ENCODE data around the gene KHDC4.

Gene KHDC4

DNA sequence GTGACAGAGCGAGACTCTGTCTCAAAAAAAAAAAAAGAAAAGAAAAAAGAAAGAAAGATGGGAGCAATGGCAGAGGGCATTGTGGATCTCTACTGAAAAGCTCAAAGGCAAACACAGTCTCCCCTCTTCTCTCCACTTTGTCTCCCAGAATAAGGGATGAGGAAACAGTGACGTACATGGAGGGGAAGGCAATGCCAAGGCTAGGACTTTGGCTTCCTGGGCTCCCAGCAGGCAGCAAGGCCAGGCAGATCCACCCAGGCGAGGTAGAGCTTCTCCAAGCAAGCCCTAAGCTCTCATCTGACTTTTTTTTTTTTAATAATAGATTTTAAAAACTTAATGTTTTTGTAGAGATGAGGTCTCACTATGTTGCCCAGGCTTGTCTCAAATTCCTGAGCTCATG is 39.5 kb upstream of the KHDC4 start:
- no peak for TF ChIP-seq CTCF (conservative IDR thresholded peaks at IDR 0.05)
- no peak overlapping the region for H3K27ac ChIP-seq

- no peak overlapping the region for H3K27ac ChIP-seq
Measured at GRCh38 chr1:155971910-155972809, 37.9 kb upstream of the KHDC4 start.

GRCh38 chr1:155970531-155971167 is 36.4 kb upstream of the KHDC4 start:
- no peak overlapping the region for H3K27ac ChIP-seq
- no peak for TF ChIP-seq CTCF (conservative IDR thresholded peaks at IDR 0.05)

More at GRCh38 chr1:155971910-155972809, 37.9 kb upstream of the KHDC4 start:
- TF ChIP-seq CTCF (conservative IDR thresholded peaks at IDR 0.05), result no peak

DNA sequence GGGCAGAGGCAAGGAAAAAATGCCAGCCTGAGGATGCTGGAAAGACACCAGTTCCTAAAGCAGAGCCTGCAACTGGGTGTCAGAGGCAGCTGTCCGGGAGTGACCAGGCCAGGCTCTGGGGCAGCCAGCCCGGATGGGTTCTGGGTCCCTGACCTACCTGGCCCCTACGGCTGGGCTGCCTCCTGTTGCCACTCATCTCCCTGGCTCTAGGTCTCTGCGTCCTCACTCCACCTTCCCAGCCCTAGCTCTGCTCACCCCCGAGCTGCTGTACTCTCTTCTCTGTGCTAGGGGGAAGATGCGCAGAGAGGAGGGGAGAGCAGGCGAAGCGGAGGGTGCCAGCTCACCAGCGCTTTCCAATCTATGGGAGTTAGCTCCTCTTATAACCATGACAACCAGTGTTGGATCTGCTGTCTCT is 35.2 kb upstream of the KHDC4 start:
- no peak overlapping the region for H3K27ac ChIP-seq

DNA sequence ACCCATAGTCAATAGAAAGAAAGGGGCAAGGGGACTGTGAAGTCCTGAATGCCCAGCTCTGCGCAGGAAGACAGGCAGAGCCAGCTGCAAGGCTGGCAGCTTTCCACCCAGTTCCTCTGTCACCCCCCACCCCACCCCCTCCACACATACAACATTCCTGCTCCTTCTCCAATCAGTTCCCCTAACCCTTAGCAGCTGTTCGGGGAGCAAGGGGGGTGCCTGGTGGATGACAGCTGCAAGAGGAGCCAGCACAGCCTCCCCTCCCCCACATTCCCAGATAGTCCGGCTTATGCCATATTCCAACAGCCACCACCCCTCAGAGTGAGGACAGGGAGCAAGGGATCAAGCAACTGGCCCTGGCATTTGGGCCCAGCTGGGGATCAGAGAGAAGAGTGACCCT is 34.5 kb upstream of the KHDC4 start:
- no peak for TF ChIP-seq CTCF (conservative IDR thresholded peaks at IDR 0.05)
- H3K27ac ChIP-seq, result no peak overlapping the region

More for the DNA sequence above, 35.2 kb upstream of the KHDC4 start:
- TF ChIP-seq CTCF (conservative IDR thresholded peaks at IDR 0.05), result no peak

GRCh38 chr1:155968051-155968400 is 33.8 kb upstream of the KHDC4 start:
- no peak overlapping the region for H3K27ac ChIP-seq
- no peak for TF ChIP-seq CTCF (conservative IDR thresholded peaks at IDR 0.05)

GRCh38 chr1:155967341-155968050 is 33.3 kb upstream of the KHDC4 start:
- no peak for TF ChIP-seq CTCF (conservative IDR thresholded peaks at IDR 0.05)
- H3K27ac ChIP-seq, result no peak overlapping the region
